ENCODE measurements around the gene ORC3. TPM values are rescaled to one million over a fixed set of nuclear protein-coding genes. Genes with fewer than 3 reads are reported as not detected.

ORC3 gene
- total and polyA plus RNA-seq, 2 donors (not counting 3 experiments of a cell fraction or from before 2014, with no cell fraction given): 9.2 to 17.9 TPM

DNA sequence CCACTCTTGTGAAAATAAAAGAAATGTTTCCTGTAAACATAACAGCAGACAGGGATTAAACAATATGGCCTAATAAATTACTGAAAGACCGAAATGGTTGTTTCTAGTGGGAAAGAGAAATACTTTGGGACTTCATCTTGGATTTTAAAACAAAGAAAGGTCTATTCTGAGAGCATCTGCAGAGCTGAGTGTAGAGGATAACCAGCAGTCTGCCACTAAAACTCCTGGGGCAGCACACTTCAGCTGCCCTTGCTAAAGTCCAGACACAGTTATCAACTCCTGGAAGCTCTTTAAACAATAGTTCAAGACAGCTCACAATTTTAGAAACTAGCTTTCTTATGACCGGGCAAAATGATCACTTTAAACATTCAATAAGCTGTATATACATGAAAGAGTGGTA is 73.5 kb downstream of the ORC3 start:
- ChIA-PET POLR2A (no interaction called here), CTCF (interaction anchor here (1.5 kb wide), 1 partner anchor 16 kb away, joined by 3 read pairs; no protein-coding TSS in a partner anchor)
- Histone ChIP-seq H4K20me1 (replicated peaks; ENCODE audit: control insufficient read depth, extremely low read depth, insufficient read depth, low read length) (no peaks in the 10 kb centered on the region), H3K9ac (replicated peaks; ENCODE audit: extremely low read depth, insufficient read depth, low read length) (no peak overlapping the region), H3K27ac (ENCODE audit: insufficient read depth, low read depth, low read length) (no peak overlapping the region), H3K4me2 (ENCODE audit: insufficient read depth, low read length) (no peak overlapping the region), H3K4me1 (ENCODE audit: control insufficient read depth, extremely low read depth, insufficient read depth, low read length) (peaks cover 4% of the 10 kb centered on the region), H3K27me3 (ENCODE audit: control insufficient read depth in 2 of 2, insufficient read depth in 2 of 2, low read length in 2 of 2) (no peaks in the 10 kb centered on the region), H2AFZ (ENCODE audit: low read depth, low read length) (no peak overlapping the region), H3K9me1 (replicated peaks; ENCODE audit: control insufficient read depth, extremely low read depth, insufficient read depth, low read length) (no peaks in the 10 kb centered on the region), H3K9me3 (replicated peaks; ENCODE audit: control insufficient read depth, insufficient read depth, low read length) (no peaks in the 10 kb centered on the region), H3K4me3 (replicated peaks in 1 of 3; ENCODE audit: insufficient read depth in 1 of 3, low read depth in 1 of 3, low read length in 3 of 3) (no peak overlapping the region), H3K36me3 (ENCODE audit: control insufficient read depth in 2 of 2, extremely low read depth in 1 of 2, insufficient read depth in 2 of 2, low read length in 2 of 2) (no peaks in the 10 kb centered on the region), H3K79me2 (ENCODE audit: control insufficient read depth, insufficient read depth, low read length) (no peaks in the 10 kb centered on the region)
- no peak for TF ChIP-seq POLR2AphosphoS5 (IDR thresholded peaks at IDR 0.05; ENCODE audit: insufficient read depth, low read depth, low read length)
- TF ChIP-seq, protein P1, sequence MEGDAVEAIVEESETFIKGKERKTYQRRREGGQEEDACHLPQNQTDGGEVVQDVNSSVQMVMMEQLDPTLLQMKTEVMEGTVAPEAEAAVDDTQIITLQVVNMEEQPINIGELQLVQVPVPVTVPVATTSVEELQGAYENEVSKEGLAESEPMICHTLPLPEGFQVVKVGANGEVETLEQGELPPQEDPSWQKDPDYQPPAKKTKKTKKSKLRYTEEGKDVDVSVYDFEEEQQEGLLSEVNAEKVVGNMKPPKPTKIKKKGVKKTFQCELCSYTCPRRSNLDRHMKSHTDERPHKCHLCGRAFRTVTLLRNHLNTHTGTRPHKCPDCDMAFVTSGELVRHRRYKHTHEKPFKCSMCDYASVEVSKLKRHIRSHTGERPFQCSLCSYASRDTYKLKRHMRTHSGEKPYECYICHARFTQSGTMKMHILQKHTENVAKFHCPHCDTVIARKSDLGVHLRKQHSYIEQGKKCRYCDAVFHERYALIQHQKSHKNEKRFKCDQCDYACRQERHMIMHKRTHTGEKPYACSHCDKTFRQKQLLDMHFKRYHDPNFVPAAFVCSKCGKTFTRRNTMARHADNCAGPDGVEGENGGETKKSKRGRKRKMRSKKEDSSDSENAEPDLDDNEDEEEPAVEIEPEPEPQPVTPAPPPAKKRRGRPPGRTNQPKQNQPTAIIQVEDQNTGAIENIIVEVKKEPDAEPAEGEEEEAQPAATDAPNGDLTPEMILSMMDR (IDR thresholded peaks at IDR 0.05; ENCODE audit: extremely low read depth in 1 of 2, insufficient read depth in 1 of 2, low read depth in 1 of 2, low read length in 2 of 2): no peak
- no peak for TF ChIP-seq POLR2A (IDR thresholded peaks at IDR 0.05; ENCODE audit: low read depth, low read length)
- TF ChIP-seq MYC (IDR thresholded peaks at IDR 0.05; ENCODE audit: low read depth, low read length): no peak
- no peak for TF ChIP-seq EZH2 (IDR thresholded peaks at IDR 0.05; ENCODE audit: borderline replicate concordance, low read depth, low read length, severe bottlenecking)
- no peak for TF ChIP-seq JUN (IDR thresholded peaks at IDR 0.05; ENCODE audit: borderline replicate concordance, insufficient read depth, insufficient read length, low read depth)
- TF ChIP-seq, protein P2, sequence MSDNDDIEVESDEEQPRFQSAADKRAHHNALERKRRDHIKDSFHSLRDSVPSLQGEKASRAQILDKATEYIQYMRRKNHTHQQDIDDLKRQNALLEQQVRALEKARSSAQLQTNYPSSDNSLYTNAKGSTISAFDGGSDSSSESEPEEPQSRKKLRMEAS (IDR thresholded peaks at IDR 0.05; ENCODE audit: insufficient read depth, insufficient read length): no peak
- TF ChIP-seq GATA2 (IDR thresholded peaks at IDR 0.05; ENCODE audit: insufficient read depth, insufficient read length, low read depth, low read length): no peak
- TF ChIP-seq FOS (IDR thresholded peaks at IDR 0.05; ENCODE audit: borderline replicate concordance, insufficient read depth, low read length): no peak
- intact Hi-C loops (cut with micrococcal nuclease): no loop called here
- FAIRE-seq (no peak), DNase-seq (ENCODE audit: low read depth, low spot score) (no peak)
- no TSS peak for BruUV-seq (replicated peaks)
- dilution Hi-C loops (cut with MboI; ENCODE audit: extremely low pct_ligation_motif_present, low sequenced_read_pairs): no loop called here
